SU-DHL-6 (cell line): ENCODE measurements around the gene XRCC6.

Experiments
- H2AFZ ChIP-seq: fragments of 200-600 bp; sonication (generic); 2 replicates; pipeline ENCODE4 v1.6.1; 2014; ENCODE audit warnings: low read depth, mild to moderate bottlenecking, moderate library complexity, mixed read lengths, antibody characterized with exemption, low read length; ENCODE audit not compliant: severe bottlenecking
- H3F3A ChIP-seq: fragments of 200-600 bp; shearing (Covaris generic); 2 replicates; pipeline ENCODE4 v1.6.0; 2016; ENCODE audit warnings: antibody characterized with exemption, mild to moderate bottlenecking; ENCODE audit not compliant: insufficient read depth
- H3K27ac ChIP-seq: fragments of 200-600 bp; sonication (generic); 2 replicates; pipeline ENCODE4 v1.5.1; 2016; ENCODE audit warnings: low read depth, mild to moderate bottlenecking, low read length, moderate library complexity, mixed read lengths
- H3K27me3 ChIP-seq: fragments of 200-600 bp; sonication (generic), shearing (Covaris generic); 2 replicates; pipeline ENCODE4 v1.6.0; 2014; ENCODE audit warnings: mild to moderate bottlenecking, low read length
- H3K36me3 ChIP-seq: fragments of 200-600 bp; sonication (generic); 2 replicates; pipeline ENCODE4 v1.6.1; 2014; ENCODE audit warnings: mild to moderate bottlenecking, low read length, mixed read lengths
- H3K4me2 ChIP-seq: fragments of 300-600, 200-600 bp; shearing (Covaris generic), sonication (generic); 2 replicates; pipeline ENCODE4 v1.6.0; 2014; ENCODE audit warnings: low read length, low read depth, mild to moderate bottlenecking; ENCODE audit not compliant: poor library complexity, severe bottlenecking
- H3K4me3 ChIP-seq: fragments of 200-600 bp; sonication (generic); 2 replicates; pipeline ENCODE4 v1.5.1; 2014; ENCODE audit warnings: antibody characterized with exemption, low read length, mild to moderate bottlenecking, mixed read lengths; ENCODE audit not compliant: insufficient read depth, poor library complexity, severe bottlenecking
- H3K79me2 ChIP-seq: fragments of 200-600 bp; sonication (generic); 2 replicates; pipeline ENCODE4 v1.6.1; 2014; ENCODE audit warnings: mild to moderate bottlenecking, low read length, moderate library complexity; ENCODE audit not compliant: insufficient read depth
- H3K9ac ChIP-seq: fragments of 200-600 bp; sonication (generic); 2 replicates; pipeline ENCODE4 v1.7.0; 2014; ENCODE audit warnings: mild to moderate bottlenecking, low read length
- H3K9me2 ChIP-seq: fragments of 200-600 bp; sonication (generic); replicated peaks from 2 replicates; pipeline ENCODE4 v1.6.1; 2014; ENCODE audit warnings: low read length; ENCODE audit not compliant: insufficient read depth
- H3K9me3 ChIP-seq: fragments of 200-600 bp; sonication (generic); 2 replicates; pipeline ENCODE4 v1.6.1; 2014; ENCODE audit warnings: low read length, mixed read lengths; ENCODE audit not compliant: insufficient read depth
- H4K20me1 ChIP-seq: fragments of 200-600 bp; sonication (generic); 2 replicates; pipeline ENCODE4 v1.6.1; 2014; ENCODE audit warnings: low read depth, mild to moderate bottlenecking, antibody characterized with exemption, low read length, moderate library complexity, mixed read lengths
- EZH2phosphoT487 ChIP-seq: fragments of 200-600 bp; sonication (generic), shearing (Covaris generic); conservative IDR thresholded peaks from 2 replicates; pipeline ENCODE4 v1.6.1; 2018; ENCODE audit warnings: mild to moderate bottlenecking, antibody characterized with exemption, low read length, moderate library complexity, mixed read lengths
- TF ChIP-seq, protein P1 (sequence below): fragments of 200-600 bp; sonication (generic); IDR thresholded peaks from one replicate; pipeline ENCODE4 v1.5.1; 2017; ENCODE audit warnings: antibody characterized with exemption, mild to moderate bottlenecking, low read length, moderate library complexity; ENCODE audit not compliant: insufficient read depth, poor library complexity, severe bottlenecking

XRCC6 gene

DNA sequence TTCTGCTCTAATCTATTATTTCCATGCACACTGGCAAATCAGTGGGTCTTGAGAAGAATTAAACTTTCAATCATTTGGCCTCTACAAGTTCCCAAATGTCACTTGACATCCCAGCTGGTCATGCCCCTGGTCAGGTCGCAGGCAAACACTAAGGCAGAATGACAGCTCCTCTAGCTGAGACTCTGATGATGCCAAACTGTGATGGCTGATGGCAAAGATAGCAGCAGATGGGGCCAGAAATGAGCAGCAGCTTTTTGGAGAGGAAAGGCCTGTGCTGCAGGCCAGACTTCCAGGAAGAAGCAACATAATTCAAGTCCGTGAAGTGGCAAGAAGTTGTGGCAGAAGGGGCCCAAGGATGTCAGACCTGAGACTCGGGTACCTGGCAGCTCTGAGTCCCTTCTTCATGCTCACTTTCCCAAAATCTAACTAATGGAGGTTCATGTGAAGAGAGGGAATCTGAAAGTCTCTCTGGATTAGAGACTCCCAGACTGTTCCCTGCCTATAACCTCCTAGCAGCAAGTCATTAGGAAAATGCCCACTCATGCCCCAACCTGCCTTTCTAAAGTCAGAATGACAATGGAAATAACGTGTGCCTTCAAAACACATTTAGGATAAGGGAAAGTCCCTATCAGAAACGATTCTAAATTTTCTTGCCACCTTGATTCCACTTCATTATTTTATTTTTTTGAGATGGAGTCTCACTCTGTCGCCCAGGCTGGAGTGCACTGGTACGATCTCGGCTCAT is 22.0 kb upstream of the XRCC6 start:
- H3K79me2 ChIP-seq, result no peaks in the 10 kb centered on the region
- peaks cover 9% of the 10 kb centered on the region; the same call in 1 of the 2 replicates for H3F3A ChIP-seq
- H3K9me3 ChIP-seq, result no peaks in the 10 kb centered on the region
- no peaks in the 10 kb centered on the region for H3K27me3 ChIP-seq
- TF ChIP-seq, protein P1, sequence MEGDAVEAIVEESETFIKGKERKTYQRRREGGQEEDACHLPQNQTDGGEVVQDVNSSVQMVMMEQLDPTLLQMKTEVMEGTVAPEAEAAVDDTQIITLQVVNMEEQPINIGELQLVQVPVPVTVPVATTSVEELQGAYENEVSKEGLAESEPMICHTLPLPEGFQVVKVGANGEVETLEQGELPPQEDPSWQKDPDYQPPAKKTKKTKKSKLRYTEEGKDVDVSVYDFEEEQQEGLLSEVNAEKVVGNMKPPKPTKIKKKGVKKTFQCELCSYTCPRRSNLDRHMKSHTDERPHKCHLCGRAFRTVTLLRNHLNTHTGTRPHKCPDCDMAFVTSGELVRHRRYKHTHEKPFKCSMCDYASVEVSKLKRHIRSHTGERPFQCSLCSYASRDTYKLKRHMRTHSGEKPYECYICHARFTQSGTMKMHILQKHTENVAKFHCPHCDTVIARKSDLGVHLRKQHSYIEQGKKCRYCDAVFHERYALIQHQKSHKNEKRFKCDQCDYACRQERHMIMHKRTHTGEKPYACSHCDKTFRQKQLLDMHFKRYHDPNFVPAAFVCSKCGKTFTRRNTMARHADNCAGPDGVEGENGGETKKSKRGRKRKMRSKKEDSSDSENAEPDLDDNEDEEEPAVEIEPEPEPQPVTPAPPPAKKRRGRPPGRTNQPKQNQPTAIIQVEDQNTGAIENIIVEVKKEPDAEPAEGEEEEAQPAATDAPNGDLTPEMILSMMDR, result no peak
- TF ChIP-seq EZH2phosphoT487, result no peak
- no peaks in the 10 kb centered on the region for H3K9me2 ChIP-seq
- no peak overlapping the region for H3K4me3 ChIP-seq
- H4K20me1 ChIP-seq, result no peaks in the 10 kb centered on the region
- H2AFZ ChIP-seq, result no peak overlapping the region
- H3K36me3 ChIP-seq, result no peaks in the 10 kb centered on the region
- H3K4me2 ChIP-seq, result no peak overlapping the region
- no peak overlapping the region for H3K27ac ChIP-seq
- no peak overlapping the region for H3K9ac ChIP-seq

DNA sequence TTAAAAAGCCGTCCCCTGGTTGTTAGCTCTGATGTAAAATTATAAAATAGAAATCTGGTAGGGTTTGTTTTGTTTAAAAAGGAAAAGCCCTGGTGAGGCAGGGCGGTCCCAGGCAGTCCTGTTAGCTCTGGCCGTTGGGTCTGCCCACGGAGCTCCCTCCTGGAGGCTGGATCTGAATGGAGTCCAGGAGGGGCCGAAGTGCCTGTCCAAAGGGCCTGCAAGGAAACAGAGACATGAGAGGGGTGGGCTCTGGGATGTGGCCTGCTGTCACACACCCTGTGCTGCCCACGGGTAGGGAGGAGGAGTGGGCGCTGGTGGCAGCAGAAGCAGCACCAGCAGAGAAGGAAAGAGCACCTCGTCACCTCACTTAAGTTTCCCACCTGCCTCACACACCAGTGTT is 20.1 kb upstream of the XRCC6 start:
- no peak overlapping the region for H3K4me3 ChIP-seq
- no peak overlapping the region for H3K9ac ChIP-seq
- H3K4me2 ChIP-seq, result no peak overlapping the region
- H3K79me2 ChIP-seq, result no peaks in the 10 kb centered on the region
- H3F3A ChIP-seq, result 0 out of 2 replicates have a peak, but pooled peaks cover under 1% of the 10 kb centered on the region
- H3K36me3 ChIP-seq, result 0 out of 2 replicates have a peak, but pooled peaks cover 2% of the 10 kb centered on the region
- H4K20me1 ChIP-seq, result no peaks in the 10 kb centered on the region
- H3K27ac ChIP-seq, result no peak overlapping the region
- no peak overlapping the region for H2AFZ ChIP-seq
- no peaks in the 10 kb centered on the region for H3K9me3 ChIP-seq
- TF ChIP-seq EZH2phosphoT487, result no peak
- TF ChIP-seq, protein P1, result no peak
- no peaks in the 10 kb centered on the region for H3K9me2 ChIP-seq
- H3K27me3 ChIP-seq, result no peaks in the 10 kb centered on the region

DNA sequence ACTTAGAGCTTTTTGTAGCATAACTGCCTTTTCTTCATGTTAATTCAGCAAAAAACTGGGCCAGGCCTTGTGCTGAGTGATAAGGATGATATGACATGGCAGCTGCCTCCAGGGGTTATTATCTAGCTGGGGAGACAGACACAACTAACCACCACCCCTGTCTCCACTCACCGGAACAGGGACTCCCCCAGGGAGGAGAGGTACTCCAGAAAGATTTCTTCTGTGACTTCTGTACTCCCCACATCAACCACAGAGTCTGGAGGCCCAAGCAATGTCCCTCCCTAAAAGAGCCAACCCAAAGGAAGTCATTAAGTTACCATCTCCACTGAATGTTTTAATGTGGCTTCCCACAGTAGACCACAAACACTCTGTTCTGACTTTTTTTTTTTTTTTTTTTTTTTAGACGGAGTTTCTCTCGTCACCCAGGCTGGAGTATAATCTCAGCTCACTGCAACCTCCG is 17.2 kb upstream of the XRCC6 start:
- H3K79me2 ChIP-seq, result no peaks in the 10 kb centered on the region
- H3K27ac ChIP-seq, result no peak overlapping the region
- H3K4me2 ChIP-seq, result no peak overlapping the region
- H3K27me3 ChIP-seq, result no peaks in the 10 kb centered on the region
- no peak overlapping the region for H3K4me3 ChIP-seq
- no peaks in the 10 kb centered on the region for H3K9me3 ChIP-seq
- no peak overlapping the region for H2AFZ ChIP-seq
- H4K20me1 ChIP-seq, result no peaks in the 10 kb centered on the region
- 0 out of 2 replicates have a peak, but pooled peaks cover 6% of the 10 kb centered on the region for H3K36me3 ChIP-seq
- H3K9me2 ChIP-seq, result no peaks in the 10 kb centered on the region
- H3F3A ChIP-seq, result no peaks in the 10 kb centered on the region
- H3K9ac ChIP-seq, result no peak overlapping the region
- TF ChIP-seq, protein P1, result no peak
- no peak for TF ChIP-seq EZH2phosphoT487
